Common myeloid progenitor, CD34-positive (primary cell): ENCODE measurements around the gene BABAM1.
"Not testable (repeated sequence)": the region's sequence is repeated elsewhere in the genome, so short reads cannot be mapped to it uniquely, and the experiment has no call there.

Experiments
- CTCF ChIA-PET: fragments of 350-600 bp; sonication (Branson Sonifier 250); formaldehyde crosslinking; loops from one replicate; lab custom pipeline; 2021; ENCODE audit warnings: antibody characterized with exemption; lab: Charles Lee
- POLR2A ChIA-PET: fragments of 350-600 bp; sonication (Branson Sonifier 250); formaldehyde crosslinking; loops from one replicate; lab custom pipeline; 2021; ENCODE audit warnings: antibody characterized with exemption; lab: Charles Lee
- DNase-seq, 3 donors: peaks; one replicate each; pipeline versions ENCODE4 v3.0.0 to v3.0.0-alpha.2; 2013
- H3K27ac ChIP-seq, 2 experiments: 1 replicate in 1 of 2; 2 replicates in 1 of 2; pipeline ENCODE4 v1.7.0; 2013; ENCODE audit warnings: inconsistent platforms in 2 of 2, low read length in 2 of 2, mild to moderate bottlenecking in 2 of 2, low read depth in 1 of 2, moderate library complexity in 1 of 2; ENCODE audit not compliant: severe bottlenecking in 2 of 2, insufficient read depth in 1 of 2, poor library complexity in 1 of 2
- H3K27me3 ChIP-seq, 5 experiments: replicated peaks in 2 of 5; 1 replicate in 3 of 5; 2 replicates in 2 of 5; pipeline versions ENCODE4 v1.6.1 to v1.7.0; 2013; ENCODE audit warnings: low read length in 4 of 5, mild to moderate bottlenecking in 2 of 5, moderate library complexity in 2 of 5, inconsistent platforms in 1 of 5; ENCODE audit not compliant: insufficient read depth in 5 of 5, control insufficient read depth in 4 of 5
- H3K36me3 ChIP-seq, 4 experiments: 1 replicate in 2 of 4; 2 replicates in 2 of 4; pipeline versions ENCODE4 v1.6.1 to v1.7.0; 2013; ENCODE audit warnings: low read length in 3 of 4, control low read depth in 1 of 4, mild to moderate bottlenecking in 1 of 4; ENCODE audit not compliant: control insufficient read depth in 4 of 4, insufficient read depth in 4 of 4
- H3K4me1 ChIP-seq, 4 experiments: 1 replicate in 3 of 4; 2 replicates in 1 of 4; pipeline versions ENCODE4 v1.6.1 to v1.7.1; 2013; ENCODE audit warnings: low read length in 3 of 4, mild to moderate bottlenecking in 3 of 4, control low read depth in 1 of 4, inconsistent platforms in 1 of 4, moderate library complexity in 1 of 4; ENCODE audit not compliant: control insufficient read depth in 4 of 4, insufficient read depth in 4 of 4; ENCODE audit errors: control extremely low read depth in 1 of 4
- H3K4me3 ChIP-seq, 7 experiments: 1 replicate in 4 of 7; 2 replicates in 3 of 7; pipeline versions ENCODE4 v1.5.1 to v1.7.0; 2013; ENCODE audit warnings: mild to moderate bottlenecking in 7 of 7, low read length in 6 of 7, moderate library complexity in 6 of 7, inconsistent platforms in 2 of 7, low read depth in 2 of 7, control low read depth in 1 of 7; ENCODE audit not compliant: insufficient read depth in 4 of 7, control insufficient read depth in 1 of 7; ENCODE audit errors: extremely low read depth in 1 of 7
- H3K9me3 ChIP-seq, 5 experiments: 1 replicate in 4 of 5; 2 replicates in 1 of 5; pipeline versions ENCODE4 v1.6.1 to v1.7.1; 2013; ENCODE audit warnings: low read length in 4 of 5, mild to moderate bottlenecking in 2 of 5, inconsistent platforms in 1 of 5, low read depth in 1 of 5, moderate library complexity in 1 of 5; ENCODE audit not compliant: control insufficient read depth in 4 of 5, insufficient read depth in 2 of 5; ENCODE audit errors: control extremely low read depth in 1 of 5
- WGBS: methylation state at CpG from one replicate; pipeline ENCODE4 v1.1.5; 2013; ENCODE audit not compliant: insufficient coverage; 5-methylcytosine and 5-hydroxymethylcytosine counted together

The BABAM1 gene

GRCh38 chr19:17268754-17269153, 1.5 kb downstream of the BABAM1 start:
- DNase-seq = no peak
- WGBS = 96% methylated on average over 13 of the region's 13 CpGs
- Histone ChIP-seq H3K9me3 (no peaks in the 10 kb centered on the region), H3K36me3 (peaks cover 10 to 23% (median 17%) of the 10 kb centered on the region in 4 experiments), H3K4me1 (peaks cover 10 to 32% (median 25%) of the 10 kb centered on the region in 4 experiments), H3K27ac (no peak overlapping the region), H3K27me3 (no peaks in the 10 kb centered on the region), H3K4me3 (no peak overlapping the region)
- CTCF ChIA-PET = interaction anchor here (1.0 kb wide), 1 partner anchor 67 kb away, joined by 4 read pairs; no protein-coding TSS in a partner anchor
- POLR2A ChIA-PET = no interaction called here

GRCh38 chr19:17274892-17275291, 7.6 kb downstream of the BABAM1 start:
- DNase-seq, H3K27me3 ChIP-seq, H3K9me3 ChIP-seq, H3K4me3 ChIP-seq, CTCF ChIA-PET, POLR2A ChIA-PET, H3K27ac ChIP-seq, H3K4me1 ChIP-seq: not testable (repeated sequence)
- peaks cover 20 to 63% (median 45%) of the 10 kb centered on the region in 4 experiments for H3K36me3 ChIP-seq
- 100% methylated on average over 2 of the region's 3 CpGs for WGBS

GRCh38 chr19:17275441-17276175, 8.4 kb downstream of the BABAM1 start:
- DNase-seq = no peak
- H3K27ac ChIP-seq = no peak overlapping the region
- no peaks in the 10 kb centered on the region for H3K4me1 ChIP-seq
- no peak overlapping the region for H3K4me3 ChIP-seq
- H3K27me3 ChIP-seq = no peaks in the 10 kb centered on the region
- peaks cover 20 to 58% (median 44%) of the 10 kb centered on the region in 4 experiments for H3K36me3 ChIP-seq
- 100% methylated on average over 15 of the region's 19 CpGs for WGBS
- CTCF ChIA-PET = no interaction called here
- no peaks in the 10 kb centered on the region for H3K9me3 ChIP-seq
- POLR2A ChIA-PET = no interaction called here

- Histone ChIP-seq H3K9me3 (no peaks in the 10 kb centered on the region), H3K36me3 (peaks cover 5 to 53% (median 33%) of the 10 kb centered on the region in 4 experiments), H3K4me1 (peaks cover 0 to 20% (median 18%) of the 10 kb centered on the region in 4 experiments), H3K27ac (no peak overlapping the region), H3K4me3 (no peak overlapping the region), H3K27me3 (no peaks in the 10 kb centered on the region)
- no peak for DNase-seq
- WGBS = no CpG with 5 or more reads among the region's 3 CpGs
- CTCF ChIA-PET = interaction anchor here (0.9 to 17.5 kb wide), 2 partner anchors 18 to 28 kb away, joined by 4 to 183 read pairs; partner anchors contain the start of genes BABAM1 and USHBP1
- POLR2A ChIA-PET = no interaction called here
Measured at GRCh38 chr19:17279436-17279835, 12.2 kb downstream of the BABAM1 start.

DNA sequence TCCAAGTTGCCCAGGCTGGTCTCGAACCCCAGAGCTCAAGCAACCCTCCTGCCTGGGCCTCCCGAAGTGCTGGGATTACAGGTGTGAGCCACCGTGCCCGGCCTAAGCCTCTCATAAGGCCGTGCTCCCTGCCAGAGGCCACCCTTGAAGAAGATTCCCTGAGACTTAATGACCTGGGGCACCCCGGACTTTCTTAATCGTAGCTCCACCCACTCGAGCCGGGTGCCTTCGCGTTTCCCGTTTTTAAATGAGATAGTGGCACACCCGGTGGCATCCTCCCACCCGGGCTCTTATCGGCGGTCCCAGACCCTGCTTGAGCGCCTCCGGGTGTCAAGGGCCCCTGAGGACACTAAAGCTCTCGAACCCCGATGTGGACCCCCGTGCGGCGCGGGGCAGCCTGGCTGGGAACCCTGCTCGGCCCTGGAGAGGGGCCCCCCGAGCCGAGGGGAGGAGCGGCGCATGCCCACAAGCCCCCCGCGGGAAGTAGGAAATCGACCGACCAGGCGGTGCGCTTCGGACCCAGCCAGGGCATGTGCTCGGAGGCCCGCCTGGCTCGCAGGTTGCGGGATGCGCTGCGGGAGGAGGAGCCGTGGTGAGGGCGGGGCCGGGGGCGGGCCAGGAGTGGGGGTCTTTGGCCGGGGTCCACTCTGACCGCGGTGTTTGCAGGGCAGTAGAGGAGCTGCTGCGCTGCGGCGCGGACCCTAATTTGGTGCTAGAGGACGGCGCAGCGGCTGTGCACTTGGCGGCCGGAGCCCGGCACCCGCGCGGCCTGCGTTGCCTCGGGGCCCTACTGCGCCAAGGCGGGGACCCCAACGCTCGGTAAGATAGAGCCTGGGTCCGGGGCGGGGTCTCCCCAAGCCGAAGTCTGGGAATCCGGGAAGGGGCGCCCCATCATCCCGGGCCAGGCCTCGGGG, 14.4 kb downstream of the BABAM1 start, which contains the start of gene ANKLE1:
Gene ANKLE1 (plus strand): TSS at position 511 of the 914 bp plus-strand sequence. CDS start 20 bp downstream, at position 531.
- Histone ChIP-seq H3K9me3 (no peaks in the 10 kb centered on the region), H3K27me3 (no peaks in the 10 kb centered on the region), H3K27ac (no peak within 1 kb of the TSS), H3K36me3 (peaks cover 3 to 49% (median 22%) of the 10 kb centered on the region in 4 experiments), H3K4me1 (peaks cover 0 to 20% (median 18%) of the 10 kb centered on the region in 4 experiments), H3K4me3 (peak within 1 kb of the TSS; percentile 19 to 74 (median 61))
- peak in 2 of 3 donors; percentile 72 to 85 for DNase-seq
- WGBS = 6% methylated on average over 66 of the region's 75 CpGs
- ChIA-PET CTCF (interaction anchor here (0.6 to 17.5 kb wide), 9 partner anchors 10 to 213 kb away, joined by 3 to 183 read pairs (median 4); partner anchors contain the start of genes BABAM1, OCEL1 and USHBP1), POLR2A (no interaction called here)

GRCh38 chr19:17282488-17283125, 15.4 kb downstream of the BABAM1 start:
- DNase-seq = peak; percentile 77 to 84 (median 82)
- H3K36me3 ChIP-seq = peaks cover 0 to 42% (median 13%) of the 10 kb centered on the region in 4 experiments
- ChIA-PET POLR2A (no interaction called here), CTCF (interaction anchor here (0.6 to 17.5 kb wide), 11 partner anchors 9 to 490 kb away, joined by 3 to 183 read pairs (median 10); partner anchors contain the start of genes BABAM1, OCEL1 and USHBP1)
- peaks cover 0 to 20% (median 18%) of the 10 kb centered on the region in 4 experiments for H3K4me1 ChIP-seq
- H3K9me3 ChIP-seq = no peaks in the 10 kb centered on the region
- H3K27ac ChIP-seq = no peak overlapping the region
- 3% methylated on average over 42 of the region's 45 CpGs for WGBS
- H3K4me3 ChIP-seq = peak overlapping the region; percentile 19 to 74 (median 61)
- H3K27me3 ChIP-seq = no peaks in the 10 kb centered on the region
